Loucy (cell line): Measurements from ENCODE around the gene TMCC3.

Experiments used
- H2AFZ ChIP-seq: fragments of 200-600 bp; sonication (generic); 2 replicates; pipeline ENCODE4 v1.6.0; 2016; ENCODE audit warnings: antibody characterized with exemption, mild to moderate bottlenecking, low read length, moderate library complexity
- H3F3A ChIP-seq: fragments of 200-600 bp; 2 replicates; pipeline ENCODE4 v1.6.0; 2016; ENCODE audit warnings: antibody characterized with exemption, low read depth, mild to moderate bottlenecking
- H3K27me3 ChIP-seq: fragments of 200-600 bp; sonication (generic); 2 replicates; pipeline ENCODE4 v1.6.1; 2014; ENCODE audit warnings: low read length, mild to moderate bottlenecking; ENCODE audit not compliant: insufficient read depth, poor library complexity, severe bottlenecking
- H3K36me3 ChIP-seq: fragments of 200-600 bp; sonication (generic); 2 replicates; pipeline ENCODE4 v1.6.1; 2016; ENCODE audit warnings: low read length; ENCODE audit not compliant: insufficient read depth
- H3K4me1 ChIP-seq: fragments of 200-600 bp; sonication (generic); 2 replicates; pipeline ENCODE4 v1.5.1; 2014; ENCODE audit warnings: low read length, mild to moderate bottlenecking; ENCODE audit not compliant: insufficient read depth, poor library complexity, severe bottlenecking
- H3K4me2 ChIP-seq: fragments of 200-600 bp; sonication (generic); 2 replicates; pipeline ENCODE4 v1.6.0; 2014; ENCODE audit warnings: antibody characterized with exemption, low read length, low read depth, mild to moderate bottlenecking; ENCODE audit not compliant: poor library complexity, severe bottlenecking
- H3K4me3 ChIP-seq: fragments of 200-600 bp; sonication (generic); 2 replicates; pipeline ENCODE4 v1.5.1; 2014; ENCODE audit warnings: low read length, mild to moderate bottlenecking, mixed read lengths; ENCODE audit not compliant: poor library complexity, severe bottlenecking
- H3K79me2 ChIP-seq: fragments of 200-600 bp; sonication (generic); 2 replicates; pipeline ENCODE4 v1.6.1; 2014; ENCODE audit warnings: low read length; ENCODE audit not compliant: insufficient read depth
- H3K9ac ChIP-seq: fragments of 200-600 bp; sonication (generic); 2 replicates; pipeline ENCODE4 v1.6.0; 2014; ENCODE audit warnings: mild to moderate bottlenecking, low read depth, low read length, moderate library complexity; ENCODE audit not compliant: poor library complexity, severe bottlenecking
- H3K9me2 ChIP-seq: fragments of 200-600 bp; sonication (generic); replicated peaks from 2 replicates; pipeline ENCODE4 v1.6.1; 2016; ENCODE audit warnings: low read depth, low read length, mixed read lengths
- H3K9me3 ChIP-seq: fragments of 200-600 bp; sonication (generic); 2 replicates; pipeline ENCODE4 v1.6.1; 2014; ENCODE audit warnings: mild to moderate bottlenecking, antibody characterized with exemption, low read length, low read depth; ENCODE audit not compliant: insufficient read depth
- H4K20me1 ChIP-seq: fragments of 200-600 bp; sonication (generic); 2 replicates; pipeline ENCODE4 v1.6.0; 2014; ENCODE audit warnings: antibody characterized with exemption, low read length, mild to moderate bottlenecking; ENCODE audit not compliant: insufficient read depth, poor library complexity, severe bottlenecking
- CTCF ChIP-seq: fragments of 200-600 bp; sonication (generic); conservative IDR thresholded peaks from 2 replicates; pipeline ENCODE4 v1.5.1; 2014; ENCODE audit warnings: mild to moderate bottlenecking, antibody characterized with exemption, low read length
- EZH2phosphoT487 ChIP-seq: fragments of 200-600 bp; IDR thresholded peaks from 2 replicates; pipeline ENCODE4 v1.6.1; 2018; ENCODE audit warnings: antibody characterized with exemption, mild to moderate bottlenecking, moderate library complexity, borderline replicate concordance

The TMCC3 gene

GRCh38 chr12:94689646-94690036 lies 39.3 kb upstream of the TMCC3 start:
- no peak overlapping the region for H3K9ac ChIP-seq
- no peaks in the 10 kb centered on the region for H3K9me2 ChIP-seq
- no peaks in the 10 kb centered on the region for H3F3A ChIP-seq
- no peaks in the 10 kb centered on the region for H3K9me3 ChIP-seq
- peaks cover 5% of the 10 kb centered on the region for H3K4me1 ChIP-seq
- H4K20me1 ChIP-seq: no peaks in the 10 kb centered on the region
- H3K4me2 ChIP-seq: no peak overlapping the region
- no peak overlapping the region for H3K4me3 ChIP-seq
- H3K79me2 ChIP-seq: no peaks in the 10 kb centered on the region
- TF ChIP-seq EZH2phosphoT487 (no peak), CTCF (no peak)
- H3K36me3 ChIP-seq: no peaks in the 10 kb centered on the region
- H2AFZ ChIP-seq: no peak overlapping the region
- no peaks in the 10 kb centered on the region for H3K27me3 ChIP-seq

- no peaks in the 10 kb centered on the region for H3K27me3 ChIP-seq
- no peak overlapping the region for H3K4me2 ChIP-seq
- no peaks in the 10 kb centered on the region for H3F3A ChIP-seq
- H3K9ac ChIP-seq: no peak overlapping the region
- H3K4me3 ChIP-seq: no peak overlapping the region
- no peaks in the 10 kb centered on the region for H3K9me2 ChIP-seq
- H3K36me3 ChIP-seq: no peaks in the 10 kb centered on the region
- no peaks in the 10 kb centered on the region for H4K20me1 ChIP-seq
- no peak for TF ChIP-seq EZH2phosphoT487
- TF ChIP-seq CTCF: no peak
- H3K79me2 ChIP-seq: no peaks in the 10 kb centered on the region
- no peak overlapping the region for H2AFZ ChIP-seq
- no peaks in the 10 kb centered on the region for H3K9me3 ChIP-seq
- peaks cover 4% of the 10 kb centered on the region for H3K4me1 ChIP-seq
Measured at GRCh38 chr12:94689002-94689645, 38.8 kb upstream of the TMCC3 start.

GRCh38 chr12:94687891-94688290 lies 37.5 kb upstream of the TMCC3 start:
- TF ChIP-seq EZH2phosphoT487 (no peak), CTCF (no peak)
- Histone ChIP-seq H2AFZ (no peak overlapping the region), H3K79me2 (no peaks in the 10 kb centered on the region), H3K27me3 (no peaks in the 10 kb centered on the region), H3K9me2 (no peaks in the 10 kb centered on the region), H3K4me3 (no peak overlapping the region), H3K4me2 (no peak overlapping the region), H3K36me3 (no peaks in the 10 kb centered on the region), H3F3A (no peaks in the 10 kb centered on the region), H3K4me1 (peaks cover 15% of the 10 kb centered on the region), H3K9me3 (no peaks in the 10 kb centered on the region), H4K20me1 (no peaks in the 10 kb centered on the region), H3K9ac (no peak overlapping the region)
